ENCODE measurements around the gene WFS1. TPM values are rescaled to one million over a fixed set of nuclear protein-coding genes. Genes with fewer than 3 reads are reported as not detected.

WFS1 gene
- total RNA-seq, 6 donors from 2014 or later = 88.8 to 180 (median 105) TPM

DNA sequence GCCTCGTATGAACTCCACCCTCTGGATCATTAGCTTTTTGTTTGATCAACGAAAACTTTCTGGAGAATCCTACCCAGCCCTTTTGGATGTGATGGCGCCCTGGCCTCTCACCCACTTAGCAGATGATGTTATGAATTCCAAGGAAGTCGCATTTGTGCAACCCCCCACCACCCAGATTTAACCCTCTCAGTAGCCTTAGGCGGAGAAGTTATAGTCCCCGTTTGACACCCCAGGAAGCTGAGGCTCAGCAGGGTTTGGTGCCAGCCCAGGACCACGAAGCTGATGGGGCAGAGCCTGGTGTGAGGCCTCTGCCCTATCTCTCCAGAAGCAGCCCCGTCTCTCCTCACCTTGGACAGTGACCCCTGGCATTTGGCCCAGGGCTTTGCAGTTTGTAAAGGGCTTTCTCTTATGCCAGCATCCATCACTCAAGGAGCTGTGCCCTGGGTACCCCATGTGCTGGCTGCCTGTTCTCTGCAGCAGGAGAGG is 1.0 kb downstream of the WFS1 start:
- TF ChIP-seq POLR2A (IDR thresholded peaks at IDR 0.05) = no peak
- TF ChIP-seq EP300 (IDR thresholded peaks at IDR 0.05) = no peak
- no peak for TF ChIP-seq POLR2AphosphoS5 (IDR thresholded peaks at IDR 0.05)
- TF ChIP-seq, protein P1, sequence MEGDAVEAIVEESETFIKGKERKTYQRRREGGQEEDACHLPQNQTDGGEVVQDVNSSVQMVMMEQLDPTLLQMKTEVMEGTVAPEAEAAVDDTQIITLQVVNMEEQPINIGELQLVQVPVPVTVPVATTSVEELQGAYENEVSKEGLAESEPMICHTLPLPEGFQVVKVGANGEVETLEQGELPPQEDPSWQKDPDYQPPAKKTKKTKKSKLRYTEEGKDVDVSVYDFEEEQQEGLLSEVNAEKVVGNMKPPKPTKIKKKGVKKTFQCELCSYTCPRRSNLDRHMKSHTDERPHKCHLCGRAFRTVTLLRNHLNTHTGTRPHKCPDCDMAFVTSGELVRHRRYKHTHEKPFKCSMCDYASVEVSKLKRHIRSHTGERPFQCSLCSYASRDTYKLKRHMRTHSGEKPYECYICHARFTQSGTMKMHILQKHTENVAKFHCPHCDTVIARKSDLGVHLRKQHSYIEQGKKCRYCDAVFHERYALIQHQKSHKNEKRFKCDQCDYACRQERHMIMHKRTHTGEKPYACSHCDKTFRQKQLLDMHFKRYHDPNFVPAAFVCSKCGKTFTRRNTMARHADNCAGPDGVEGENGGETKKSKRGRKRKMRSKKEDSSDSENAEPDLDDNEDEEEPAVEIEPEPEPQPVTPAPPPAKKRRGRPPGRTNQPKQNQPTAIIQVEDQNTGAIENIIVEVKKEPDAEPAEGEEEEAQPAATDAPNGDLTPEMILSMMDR (IDR thresholded peaks at IDR 0.05) = no peak
- WGBS, 2 donors = 8 to 24% methylated on average over 4 to 8 of the region's 8 CpGs
- ATAC-seq (ENCODE audit: low FRiP score in 2 of 2) = no peak
- Histone ChIP-seq H3K4me1 (peaks cover 38 to 69% (median 50%) of the 10 kb centered on the region in 4 donors), H3K9me3 (no peaks in the 10 kb centered on the region), H3K36me3 (no peaks in the 10 kb centered on the region), H3K27me3 (no peaks in the 10 kb centered on the region), H3K27ac (peak overlapping the region; percentile 84 to 87 (median 86)), H3K4me3 (peak overlapping the region; percentile 84 to 94 (median 92))
- no peak for DNase-seq

DNA sequence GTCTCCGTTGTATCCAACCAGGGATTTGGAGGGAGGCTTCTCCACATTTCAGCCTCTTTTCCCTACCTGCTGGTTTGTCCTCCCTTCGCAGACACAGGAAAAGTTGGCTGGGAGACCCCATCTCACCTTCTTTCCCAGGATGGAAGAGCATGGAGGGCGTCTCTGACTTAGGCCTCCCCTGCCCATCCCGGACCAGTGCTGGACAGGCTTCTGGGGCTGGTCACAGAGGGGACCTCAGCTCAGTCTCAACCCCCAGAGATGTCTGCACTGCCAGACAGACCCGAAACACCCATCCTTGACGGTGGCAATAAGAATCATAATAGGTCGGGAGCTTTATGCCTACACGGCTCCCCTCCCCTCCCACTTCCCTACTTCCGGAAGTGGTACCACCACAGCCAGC is 1.6 kb downstream of the WFS1 start:
- Histone ChIP-seq H3K9me3 (no peaks in the 10 kb centered on the region), H3K4me3 (peak overlapping the region in 3 of 4 donors; percentile 91 to 94 (median 92)), H3K36me3 (no peaks in the 10 kb centered on the region), H3K27me3 (no peaks in the 10 kb centered on the region), H3K27ac (peak overlapping the region; percentile 84 to 87 (median 86)), H3K4me1 (peaks cover 43 to 74% (median 55%) of the 10 kb centered on the region in 4 donors)
- ATAC-seq (ENCODE audit: low FRiP score in 2 of 2) = no peak
- TF ChIP-seq, protein P1 (IDR thresholded peaks at IDR 0.05) = no peak
- TF ChIP-seq POLR2AphosphoS5 (IDR thresholded peaks at IDR 0.05) = no peak
- no peak for TF ChIP-seq POLR2A (IDR thresholded peaks at IDR 0.05)
- TF ChIP-seq EP300 (IDR thresholded peaks at IDR 0.05) = no peak
- 61 to 72% methylated on average over 9 of the region's 9 CpGs for WGBS, 2 donors
- DNase-seq = no peak

DNA sequence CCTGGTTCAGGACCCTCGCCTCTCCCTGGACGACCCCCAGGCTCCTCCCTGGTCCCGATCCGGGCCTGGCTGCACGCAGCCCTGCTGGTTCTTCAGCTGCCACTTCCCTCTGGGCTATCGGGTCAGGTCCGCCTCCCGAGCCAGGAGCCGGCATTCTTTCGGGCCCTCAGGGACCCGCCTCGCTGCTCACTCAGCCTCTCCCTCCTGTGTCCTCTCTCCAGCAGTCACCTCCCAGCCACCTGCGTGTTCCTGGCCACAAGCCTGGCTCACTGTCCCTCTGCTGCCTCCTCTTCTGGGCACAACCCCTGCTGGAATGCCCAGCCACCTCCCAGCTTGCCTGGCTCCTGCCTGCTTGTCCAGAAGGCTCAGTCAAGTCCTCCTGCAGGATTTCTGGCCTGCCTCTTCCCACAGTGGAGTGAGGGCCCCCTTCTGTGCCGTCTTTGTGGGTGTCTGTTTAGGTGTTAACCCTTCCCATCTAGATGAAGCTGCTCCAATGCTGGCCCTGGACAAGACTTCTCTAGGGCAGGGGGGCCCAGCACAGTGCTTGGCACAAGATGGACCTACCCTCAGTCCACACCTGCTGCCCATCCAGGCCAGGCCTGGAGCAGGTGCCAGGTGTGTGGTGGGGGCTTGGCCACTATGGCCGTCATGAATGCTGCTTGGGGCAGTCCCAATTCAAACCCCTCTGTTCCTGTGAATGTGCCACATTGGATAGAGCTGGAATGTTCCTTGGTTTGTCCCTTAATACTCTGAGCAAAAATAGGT is 2.2 kb downstream of the WFS1 start:
- H3K36me3 ChIP-seq = no peaks in the 10 kb centered on the region
- peak overlapping the region in 3 of 4 donors; percentile 91 to 94 (median 92) for H3K4me3 ChIP-seq
- peak overlapping the region; percentile 84 to 87 (median 86) for H3K27ac ChIP-seq
- TF ChIP-seq, protein P1 (IDR thresholded peaks at IDR 0.05) = no peak
- TF ChIP-seq EP300 (IDR thresholded peaks at IDR 0.05) = peak in 1 of 4 donors; percentile 10
- TF ChIP-seq POLR2A (IDR thresholded peaks at IDR 0.05) = peak in 2 of 4 donors; percentile 27 to 59
- peak in 1 of 2 donors; percentile 37 for TF ChIP-seq POLR2AphosphoS5 (IDR thresholded peaks at IDR 0.05)
- DNase-seq = peak; percentile 85 to 87
- no peaks in the 10 kb centered on the region for H3K27me3 ChIP-seq
- WGBS, 2 donors = 55 to 59% methylated on average over 9 to 15 of the region's 15 CpGs
- ATAC-seq (ENCODE audit: low FRiP score in 2 of 2) = peak in 1 of 2 donors; percentile 77
- no peaks in the 10 kb centered on the region for H3K9me3 ChIP-seq
- H3K4me1 ChIP-seq = peaks cover 48 to 81% (median 61%) of the 10 kb centered on the region in 4 donors

DNA sequence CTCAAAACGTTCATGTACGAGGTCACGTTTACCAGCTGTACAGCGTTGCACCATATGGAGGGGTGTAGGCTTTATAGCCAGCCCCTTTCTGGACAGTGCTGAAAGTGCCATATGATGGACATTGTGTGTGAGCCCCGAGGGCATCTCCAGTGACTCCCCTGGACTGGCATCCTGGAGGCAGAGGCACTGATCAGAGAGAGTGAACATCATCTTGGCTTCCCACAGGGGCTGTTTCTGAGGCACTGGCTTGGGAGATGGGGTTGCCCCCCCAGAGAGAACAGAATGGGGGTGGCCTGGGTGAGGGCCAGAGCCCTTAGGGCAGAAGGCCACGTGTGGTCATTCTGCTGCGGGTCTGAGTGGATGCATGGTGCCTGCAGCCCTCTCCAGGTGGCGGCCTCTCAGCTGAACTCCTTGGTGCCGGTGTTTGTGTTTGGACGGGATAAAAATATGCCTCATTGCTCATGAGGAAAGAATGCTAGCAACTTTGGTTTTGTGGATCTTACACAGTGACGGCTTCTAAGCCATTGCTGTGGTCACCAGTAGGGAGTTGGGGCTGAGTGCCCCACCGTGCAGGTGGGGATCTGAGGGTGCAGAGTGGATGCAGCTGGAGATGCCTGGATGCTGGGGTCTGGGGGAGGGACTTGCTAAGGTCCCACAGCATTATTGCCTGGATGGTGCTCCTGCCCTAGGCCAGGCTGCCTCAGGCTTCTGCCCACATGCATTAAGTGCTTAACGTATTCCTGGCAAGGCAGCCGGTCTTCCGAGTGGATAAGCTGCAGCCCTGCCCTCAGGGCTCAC is 3.4 kb downstream of the WFS1 start:
- TF ChIP-seq POLR2A (IDR thresholded peaks at IDR 0.05) (peak in 1 of 4 donors; percentile 19), POLR2AphosphoS5 (IDR thresholded peaks at IDR 0.05) (peak in 1 of 2 donors; percentile 8), EP300 (IDR thresholded peaks at IDR 0.05) (no peak)
- TF ChIP-seq, protein P1 (IDR thresholded peaks at IDR 0.05) = no peak
- WGBS, 2 donors = 52 to 55% methylated on average over 10 to 15 of the region's 15 CpGs
- H3K4me1 ChIP-seq = peaks cover 56 to 87% (median 71%) of the 10 kb centered on the region in 4 donors

More for the DNA sequence above, 3.4 kb downstream of the WFS1 start:
- ATAC-seq (ENCODE audit: low FRiP score in 2 of 2) = peak in 1 of 2 donors; percentile 51
- Histone ChIP-seq H3K4me3 (no peak overlapping the region), H3K27me3 (no peaks in the 10 kb centered on the region), H3K27ac (peak overlapping the region; percentile 63 to 87 (median 86)), H3K36me3 (peaks cover 0 to 5% (median 0%) of the 10 kb centered on the region in 4 donors), H3K9me3 (no peaks in the 10 kb centered on the region)
- DNase-seq = peak; percentile 29 to 51

Data from upper lobe of left lung (tissue), 6 donors.